ENCODE data around the gene GRPEL1. TPM values are rescaled to one million over a fixed set of nuclear protein-coding genes. Genes with fewer than 3 reads are reported as not detected.

Gene GRPEL1
- total RNA-seq, 1 donor from 2014 or later, result 19.7 TPM

DNA sequence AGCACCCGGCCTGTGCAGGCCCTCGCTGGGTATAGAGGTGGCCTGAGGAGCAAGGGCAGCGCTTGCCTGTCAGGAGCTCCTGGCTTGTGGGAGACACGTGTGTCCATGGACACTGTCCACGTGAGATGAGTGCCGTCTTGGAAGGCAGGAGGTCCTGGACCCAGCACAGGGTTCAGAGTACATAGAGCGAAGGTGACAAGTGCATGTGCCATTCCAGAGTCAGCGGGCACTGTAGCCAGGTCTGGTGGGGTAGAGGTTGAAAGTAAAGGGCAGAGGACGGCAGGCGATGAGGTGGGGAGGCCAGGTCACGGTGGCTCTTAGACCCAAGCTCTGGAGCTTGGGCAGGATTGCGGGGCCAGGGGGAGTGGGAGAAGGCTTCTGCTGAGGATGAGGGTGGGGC lies 53.0 kb downstream of the GRPEL1 start:
- H3K4me3 Mint-ChIP-seq (ENCODE audit: unreplicated experiment), result no peak overlapping the region
- H3K36me3 Mint-ChIP-seq (ENCODE audit: unreplicated experiment), result peaks cover 29% of the 10 kb centered on the region
- DNase-seq (ENCODE audit: extremely low spot score, unreplicated experiment), result no peak

DNA sequence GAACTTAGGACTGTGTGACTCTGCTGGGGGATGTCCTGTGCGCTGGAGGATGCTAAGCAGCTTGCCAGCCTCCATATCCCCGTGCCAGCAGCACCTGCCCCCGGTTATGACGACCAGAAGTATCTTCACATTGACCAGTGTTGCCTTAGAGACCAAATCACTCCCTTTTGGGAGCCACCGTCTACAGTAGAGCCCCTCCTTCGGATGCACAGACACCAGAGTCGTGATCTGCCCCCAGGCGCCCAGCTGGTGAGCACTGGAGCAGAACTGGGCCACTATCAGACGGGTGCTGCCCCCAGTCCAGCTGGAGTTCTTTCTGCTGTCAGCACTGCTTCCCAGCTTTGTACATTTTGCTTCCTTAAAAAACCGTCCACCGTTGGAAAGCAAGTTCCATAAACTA lies 54.7 kb downstream of the GRPEL1 start:
- no peak overlapping the region for H3K4me3 Mint-ChIP-seq (ENCODE audit: unreplicated experiment)
- H3K9me3 Mint-ChIP-seq (ENCODE audit: unreplicated experiment), result no peaks in the 10 kb centered on the region
- H3K27me3 Mint-ChIP-seq (ENCODE audit: unreplicated experiment), result no peaks in the 10 kb centered on the region
- DNase-seq (ENCODE audit: extremely low spot score, unreplicated experiment), result no peak
- H3K4me1 Mint-ChIP-seq (ENCODE audit: unreplicated experiment), result no peaks in the 10 kb centered on the region
- H3K36me3 Mint-ChIP-seq (ENCODE audit: unreplicated experiment), result peaks cover 31% of the 10 kb centered on the region
- TF ChIP-seq CTCF (IDR thresholded peaks at IDR 0.05), result no peak
- H3K27ac Mint-ChIP-seq (ENCODE audit: unreplicated experiment), result no peak overlapping the region

More for the DNA sequence above, 53.0 kb downstream of the GRPEL1 start:
- no peaks in the 10 kb centered on the region for H3K27me3 Mint-ChIP-seq (ENCODE audit: unreplicated experiment)
- H3K9me3 Mint-ChIP-seq (ENCODE audit: unreplicated experiment), result no peaks in the 10 kb centered on the region
- H3K27ac Mint-ChIP-seq (ENCODE audit: unreplicated experiment), result no peak overlapping the region
- TF ChIP-seq CTCF (IDR thresholded peaks at IDR 0.05), result no peak
- no peaks in the 10 kb centered on the region for H3K4me1 Mint-ChIP-seq (ENCODE audit: unreplicated experiment)

- TF ChIP-seq CTCF (IDR thresholded peaks at IDR 0.05), result no peak
- H3K27ac Mint-ChIP-seq (ENCODE audit: unreplicated experiment), result no peak overlapping the region
- H3K27me3 Mint-ChIP-seq (ENCODE audit: unreplicated experiment), result no peaks in the 10 kb centered on the region
- H3K36me3 Mint-ChIP-seq (ENCODE audit: unreplicated experiment), result peaks cover 26% of the 10 kb centered on the region
- no peaks in the 10 kb centered on the region for H3K4me1 Mint-ChIP-seq (ENCODE audit: unreplicated experiment)
- no peaks in the 10 kb centered on the region for H3K9me3 Mint-ChIP-seq (ENCODE audit: unreplicated experiment)
- no peak for DNase-seq (ENCODE audit: extremely low spot score, unreplicated experiment)
- no peak overlapping the region for H3K4me3 Mint-ChIP-seq (ENCODE audit: unreplicated experiment)
Observed at GRCh38 chr4:7009564-7009963, 58.3 kb downstream of the GRPEL1 start.

Other genes starting within 250 kb of the GRPEL1 start
- 31.0 and 33.2 TPM in 2 replicates for gene TBC1D14, start 158.2 kb downstream of the GRPEL1 start, total RNA-seq
- gene TADA2B, start 24.7 kb downstream of the GRPEL1 start, total RNA-seq, result 16.5 and 21.4 TPM in 2 replicates
- 3.0 and 6.7 TPM in 2 replicates for gene SORCS2, start 124.5 kb upstream of the GRPEL1 start, total RNA-seq